Breast epithelium (tissue), 4 donors: Measurements from ENCODE around the gene CFAP100. TPM values are rescaled to one million over a fixed set of nuclear protein-coding genes. Genes with fewer than 3 reads are reported as not detected.

ENCODE experiments used
- DNase-seq, 2 donors: peaks; one replicate each; pipeline ENCODE4 v3.0.0-alpha.2; 2019; ENCODE audit warnings: low spot score in 2 of 2
- H3K27ac ChIP-seq, 2 donors: fragments of 200-600 bp; sonication (generic) in 1 of 2; one replicate each; pipeline ENCODE4 v1.5.1; 2016 to 2019; ENCODE audit warnings: mild to moderate bottlenecking in 1 of 2
- H3K27me3 ChIP-seq, 2 donors: fragments of 200-600 bp; sonication (generic) in 1 of 2; one replicate each; pipeline versions ENCODE4 v1.5.1 to v1.6.0; 2017 to 2019; ENCODE audit warnings: control low read depth in 1 of 2, mild to moderate bottlenecking in 1 of 2
- H3K36me3 ChIP-seq: fragments of 200-600 bp; one replicate; pipeline ENCODE4 v1.5.1; 2019
- H3K4me1 ChIP-seq, 2 donors: fragments of 200-600 bp; sonication (generic); one replicate each; pipeline ENCODE4 v1.5.1; 2016 to 2019; ENCODE audit warnings: control low read depth in 1 of 2
- H3K4me3 ChIP-seq, 3 donors: fragments of 200-600 bp; sonication (generic); 1 replicate in 2 of 3; 2 replicates in 1 of 3; pipeline ENCODE4 v1.5.1; 2016 to 2019; ENCODE audit warnings: mild to moderate bottlenecking in 3 of 3, moderate library complexity in 2 of 3
- H3K9me3 ChIP-seq, 2 donors: fragments of 200-600 bp; sonication (generic) in 1 of 2; one replicate each; pipeline ENCODE4 v1.5.1; 2016 to 2019; ENCODE audit warnings: control low read depth in 1 of 2
- CTCF ChIP-seq, 3 donors: fragments of 450-650 bp; IDR thresholded peaks; one replicate each; pipeline ENCODE4 v1.5.1; 2016 to 2017; ENCODE audit warnings: antibody characterized with exemption in 3 of 3, mild to moderate bottlenecking in 3 of 3, moderate library complexity in 3 of 3
- POLR2A ChIP-seq: fragments of 450-650 bp; IDR thresholded peaks from one replicate; pipeline ENCODE4 v1.6.1; 2016; ENCODE audit warnings: antibody characterized with exemption, mild to moderate bottlenecking, moderate library complexity
- POLR2AphosphoS5 ChIP-seq, 3 donors: sonication (generic); formaldehyde crosslinking; IDR thresholded peaks; one replicate each; pipeline ENCODE4 v1.6.1; 2017; ENCODE audit warnings: antibody characterized with exemption in 3 of 3
- intact Hi-C: fragments of 100-400 bp; cut with DNase I; formaldehyde crosslinking; loops from one replicate; pipeline ENCODE4 v1.15.1; 2023; ENCODE audit warnings: low total_unique reads
- total RNA-seq, 3 donors: library from RNA; depleted of rRNA; stranded (reverse); fragments of >200 nt; gene quantifications; one replicate each; pipeline ENCODE4 v1.1.0, GENCODE V29; 2016

Gene CFAP100
- total RNA-seq, 3 donors from 2014 or later = not detected

DNA sequence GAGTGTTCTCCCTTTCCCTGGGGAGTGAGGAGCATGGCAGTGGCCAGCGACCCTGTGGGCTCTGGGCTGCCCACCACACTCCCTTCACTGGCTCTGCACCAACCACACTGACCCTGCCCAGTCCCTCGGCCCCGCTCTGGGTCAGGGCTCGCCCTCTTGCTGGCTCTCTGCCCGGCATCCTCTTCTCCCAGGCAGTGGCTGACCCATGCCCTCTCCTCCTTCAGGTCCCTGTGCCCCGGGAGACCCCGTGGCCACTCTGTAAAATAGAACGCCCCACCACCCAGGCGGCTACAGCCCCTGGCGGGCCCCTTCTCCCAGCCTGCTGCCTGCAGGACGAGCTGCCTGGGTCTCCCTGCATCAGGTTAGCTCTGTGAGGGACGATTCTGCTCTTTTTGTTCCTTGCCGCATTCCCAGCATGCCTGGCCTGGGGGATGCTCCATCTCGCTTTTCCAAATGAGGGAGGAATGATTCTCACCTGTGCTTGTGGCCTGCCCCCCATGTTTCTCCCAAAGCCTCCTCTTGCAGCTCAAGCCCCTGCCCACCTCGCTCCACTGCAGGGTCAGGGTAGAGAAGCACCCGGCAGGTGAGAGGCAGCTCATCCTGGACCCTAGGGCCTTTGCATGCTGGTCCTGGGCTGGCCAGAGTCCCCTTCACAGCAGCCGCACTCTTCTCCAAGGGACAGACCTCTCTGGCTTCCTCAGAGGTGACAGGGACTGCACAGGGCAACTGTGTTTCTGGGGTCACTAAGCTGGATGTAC lies 14.5 kb upstream of the CFAP100 start:
- TF ChIP-seq POLR2A (no peak), POLR2AphosphoS5 (IDR thresholded peaks at IDR 0.05) (no peak), CTCF (IDR thresholded peaks at IDR 0.05) (no peak)
- Histone ChIP-seq H3K36me3 (no peaks in the 10 kb centered on the region), H3K9me3 (no peaks in the 10 kb centered on the region), H3K27me3 (no peaks in the 10 kb centered on the region), H3K4me1 (no peaks in the 10 kb centered on the region), H3K4me3 (no peak overlapping the region), H3K27ac (no peak overlapping the region)
- intact Hi-C loops = no loop called here
- no peak for DNase-seq

DNA sequence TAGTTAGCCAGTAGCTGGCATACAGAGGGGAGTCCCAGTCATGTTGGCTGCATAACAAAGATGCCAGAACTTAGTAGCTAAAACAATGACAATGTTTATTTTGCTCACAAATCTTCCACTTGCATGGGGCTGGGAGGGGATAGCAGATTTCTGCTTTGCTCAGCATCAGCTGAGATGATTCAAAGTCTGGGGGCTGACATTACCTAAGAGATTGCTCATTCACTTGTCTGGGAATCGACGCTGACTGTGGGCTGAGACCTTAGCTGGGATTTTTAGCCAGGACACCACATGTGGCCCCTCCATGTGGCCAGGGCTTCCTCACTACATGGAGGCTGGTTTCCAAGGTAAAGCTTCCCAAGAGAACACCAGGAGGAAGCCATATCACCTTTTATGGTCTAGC lies 12.7 kb upstream of the CFAP100 start:
- no peaks in the 10 kb centered on the region for H3K4me1 ChIP-seq
- no peaks in the 10 kb centered on the region for H3K36me3 ChIP-seq
- intact Hi-C loops = no loop called here

GRCh38 chr3:126389112-126389793 lies 5.5 kb upstream of the CFAP100 start:
- peak; percentile 55 for TF ChIP-seq POLR2A
- TF ChIP-seq POLR2AphosphoS5 (IDR thresholded peaks at IDR 0.05) = peak in 2 of 3 donors; percentile 81 to 85
- peak; percentile 87 to 98 (median 93) for TF ChIP-seq CTCF (IDR thresholded peaks at IDR 0.05)
- intact Hi-C loops = loop anchor here (5.0 kb wide), 1 partner anchor 132 kb away; no protein-coding TSS in a partner anchor
- H3K4me3 ChIP-seq = peak overlapping the region; percentile 32 to 66 (median 49)
- peak overlapping the region; percentile 88 to 93 for H3K27ac ChIP-seq
- H3K9me3 ChIP-seq = no peaks in the 10 kb centered on the region
- no peaks in the 10 kb centered on the region for H3K4me1 ChIP-seq
- no peaks in the 10 kb centered on the region for H3K27me3 ChIP-seq
- peak; percentile 87 to 92 for DNase-seq
- H3K36me3 ChIP-seq = no peaks in the 10 kb centered on the region

More for the DNA sequence above, 12.7 kb upstream of the CFAP100 start:
- no peaks in the 10 kb centered on the region for H3K27me3 ChIP-seq
- H3K4me3 ChIP-seq = no peak overlapping the region
- no peak for DNase-seq
- H3K27ac ChIP-seq = no peak overlapping the region
- no peak for TF ChIP-seq POLR2A
- TF ChIP-seq CTCF (IDR thresholded peaks at IDR 0.05) = no peak
- TF ChIP-seq POLR2AphosphoS5 (IDR thresholded peaks at IDR 0.05) = no peak
- H3K9me3 ChIP-seq = no peaks in the 10 kb centered on the region

DNA sequence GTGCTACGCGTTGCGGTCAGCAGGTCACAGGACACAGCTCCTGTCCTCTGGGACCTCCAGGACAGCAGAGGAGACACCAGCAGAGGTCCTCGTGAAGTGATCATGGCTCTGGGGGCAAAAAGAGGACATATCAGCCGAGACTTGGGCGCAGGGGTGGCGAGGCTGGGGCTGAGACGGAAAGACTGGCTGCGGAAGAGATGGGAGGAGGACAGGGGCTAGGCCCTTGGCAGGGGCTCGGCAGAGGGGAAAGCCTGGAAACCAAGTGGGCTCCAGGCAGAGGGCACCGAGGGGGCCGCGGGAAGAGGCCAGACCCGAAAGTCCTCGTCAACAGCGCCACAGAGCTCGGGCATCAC lies 4.9 kb upstream of the CFAP100 start:
- TF ChIP-seq POLR2A (no peak), CTCF (IDR thresholded peaks at IDR 0.05) (no peak), POLR2AphosphoS5 (IDR thresholded peaks at IDR 0.05) (no peak)
- H3K27ac ChIP-seq = peak overlapping the region in 1 of 2 donors; percentile 93
- H3K27me3 ChIP-seq = peaks cover 0 to 4% of the 10 kb centered on the region in 2 donors
- DNase-seq = no peak
- H3K36me3 ChIP-seq = no peaks in the 10 kb centered on the region
- no peaks in the 10 kb centered on the region for H3K4me1 ChIP-seq
- intact Hi-C loops = loop anchor here (5.0 kb wide), 1 partner anchor 132 kb away; no protein-coding TSS in a partner anchor
- H3K4me3 ChIP-seq = peak overlapping the region in 1 of 3 donors; percentile 66
- no peaks in the 10 kb centered on the region for H3K9me3 ChIP-seq

DNA sequence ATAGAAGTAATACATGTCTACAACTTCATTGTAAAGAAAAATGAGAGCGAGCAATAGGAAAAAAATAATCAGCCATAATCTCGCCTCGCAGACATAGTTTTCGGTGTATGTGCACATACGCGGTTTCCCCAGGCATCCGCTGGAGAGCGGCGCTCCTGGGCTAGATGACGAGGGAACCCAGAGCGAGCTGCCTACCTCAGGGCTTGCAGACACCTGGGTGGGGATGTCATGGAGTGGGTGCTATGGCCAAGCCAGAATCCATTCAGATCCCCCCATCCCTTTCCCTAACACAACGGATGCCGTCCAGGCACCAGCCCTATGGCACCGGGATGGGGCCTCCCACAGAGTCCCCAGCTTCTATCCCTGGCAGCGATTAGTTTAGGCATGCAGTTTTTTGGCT lies 4.5 kb upstream of the CFAP100 start:
- H3K27ac ChIP-seq = peak overlapping the region in 1 of 2 donors; percentile 93
- H3K36me3 ChIP-seq = no peaks in the 10 kb centered on the region
- DNase-seq = no peak
- peaks cover 0 to 8% of the 10 kb centered on the region in 2 donors for H3K27me3 ChIP-seq
- TF ChIP-seq POLR2A (no peak), POLR2AphosphoS5 (IDR thresholded peaks at IDR 0.05) (no peak), CTCF (IDR thresholded peaks at IDR 0.05) (no peak)
- H3K4me3 ChIP-seq = no peak overlapping the region
- intact Hi-C loops = no loop called here
- H3K9me3 ChIP-seq = no peaks in the 10 kb centered on the region
- H3K4me1 ChIP-seq = no peaks in the 10 kb centered on the region
